ENCODE measurements around the gene FARS2.

DNA sequence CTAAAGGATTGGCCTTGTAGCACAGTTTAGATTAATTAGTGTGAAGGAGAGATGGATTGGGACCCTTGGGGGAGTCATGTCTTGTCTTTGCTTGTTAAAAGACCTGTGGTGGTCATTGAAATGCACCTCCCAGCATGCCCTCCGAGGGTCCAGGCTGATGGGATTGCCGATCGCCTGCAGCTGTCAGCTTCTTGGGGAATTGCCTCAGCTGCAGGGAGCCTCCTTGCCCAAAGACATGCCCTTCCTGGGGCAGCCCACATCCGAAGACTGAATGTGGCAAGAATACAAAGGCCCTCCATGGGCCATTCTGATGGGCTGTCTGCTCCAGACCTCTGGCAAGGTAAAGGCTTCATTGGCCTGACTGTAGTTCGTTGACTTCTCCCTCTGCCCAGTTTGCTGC, 150.7 kb downstream of the FARS2 start:
- TF ChIP-seq, protein P1, sequence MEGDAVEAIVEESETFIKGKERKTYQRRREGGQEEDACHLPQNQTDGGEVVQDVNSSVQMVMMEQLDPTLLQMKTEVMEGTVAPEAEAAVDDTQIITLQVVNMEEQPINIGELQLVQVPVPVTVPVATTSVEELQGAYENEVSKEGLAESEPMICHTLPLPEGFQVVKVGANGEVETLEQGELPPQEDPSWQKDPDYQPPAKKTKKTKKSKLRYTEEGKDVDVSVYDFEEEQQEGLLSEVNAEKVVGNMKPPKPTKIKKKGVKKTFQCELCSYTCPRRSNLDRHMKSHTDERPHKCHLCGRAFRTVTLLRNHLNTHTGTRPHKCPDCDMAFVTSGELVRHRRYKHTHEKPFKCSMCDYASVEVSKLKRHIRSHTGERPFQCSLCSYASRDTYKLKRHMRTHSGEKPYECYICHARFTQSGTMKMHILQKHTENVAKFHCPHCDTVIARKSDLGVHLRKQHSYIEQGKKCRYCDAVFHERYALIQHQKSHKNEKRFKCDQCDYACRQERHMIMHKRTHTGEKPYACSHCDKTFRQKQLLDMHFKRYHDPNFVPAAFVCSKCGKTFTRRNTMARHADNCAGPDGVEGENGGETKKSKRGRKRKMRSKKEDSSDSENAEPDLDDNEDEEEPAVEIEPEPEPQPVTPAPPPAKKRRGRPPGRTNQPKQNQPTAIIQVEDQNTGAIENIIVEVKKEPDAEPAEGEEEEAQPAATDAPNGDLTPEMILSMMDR (IDR thresholded peaks at IDR 0.05; ENCODE audit: low read depth, low read length): no peak
- TF ChIP-seq EZH2phosphoT487 (IDR thresholded peaks at IDR 0.05; ENCODE audit: low read depth): no peak

All from OCI-LY3 (cell line).